Activated CD4-positive, CD25-positive, alpha-beta regulatory T cell treated with anti-CD3 and anti-CD28 coated beads, Interleukin-2, amount 50 U/mL, for 16 hours (primary cell): ENCODE results near the gene GPATCH8.
A peak's percentile ranks its signal among the peaks of the same experiment; 100 is the strongest.
"Not testable (repeated sequence)": the region's sequence is repeated elsewhere in the genome, so short reads cannot be mapped to it uniquely, and the experiment has no call there.

Source experiments
- DNase-seq: peaks from one replicate; pipeline ENCODE4 v3.0.0-alpha.2; 2020; ENCODE audit warnings: low read depth, low spot score

GPATCH8 gene

DNA sequence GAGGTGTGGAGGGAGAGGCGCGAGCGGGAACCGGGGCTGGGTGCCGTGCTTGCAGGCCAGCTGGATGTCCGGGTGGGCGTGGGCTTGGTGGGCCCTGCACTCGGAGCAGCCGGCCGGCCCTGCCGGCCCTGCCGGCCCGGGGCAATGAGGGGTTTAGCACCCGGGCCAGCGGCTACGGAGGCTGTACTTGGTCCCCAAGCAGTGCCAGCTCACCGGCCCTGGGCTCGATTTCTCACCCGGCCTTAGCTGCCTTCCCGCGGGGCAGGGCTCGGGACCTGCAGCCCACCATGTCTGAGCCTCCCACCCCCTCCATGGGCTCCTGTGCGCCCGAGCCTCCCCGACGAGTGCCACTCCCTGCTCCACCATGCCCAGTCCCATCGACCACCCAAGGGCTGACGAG, 24.7 kb upstream of the GPATCH8 start:
- DNase-seq, result no peak

DNA sequence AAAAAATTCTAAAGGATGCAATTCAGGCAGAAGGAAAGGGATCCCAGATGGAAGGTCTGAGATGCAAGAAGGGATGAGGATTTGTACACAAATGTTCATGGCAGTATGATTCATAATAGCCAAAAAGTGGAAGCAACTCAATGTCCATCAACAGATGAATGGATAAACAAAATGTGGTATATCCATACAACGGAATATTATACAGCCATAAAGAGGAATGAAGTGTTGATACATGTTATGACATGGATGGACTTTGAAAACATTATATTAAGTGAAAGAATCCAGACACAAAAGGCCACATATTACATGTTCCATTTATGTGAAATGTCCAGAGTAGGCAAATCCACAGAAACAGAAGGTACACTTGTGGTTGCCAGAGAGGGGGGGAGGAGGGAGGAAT, 23.9 kb upstream of the GPATCH8 start:
- DNase-seq, result no peak

DNA sequence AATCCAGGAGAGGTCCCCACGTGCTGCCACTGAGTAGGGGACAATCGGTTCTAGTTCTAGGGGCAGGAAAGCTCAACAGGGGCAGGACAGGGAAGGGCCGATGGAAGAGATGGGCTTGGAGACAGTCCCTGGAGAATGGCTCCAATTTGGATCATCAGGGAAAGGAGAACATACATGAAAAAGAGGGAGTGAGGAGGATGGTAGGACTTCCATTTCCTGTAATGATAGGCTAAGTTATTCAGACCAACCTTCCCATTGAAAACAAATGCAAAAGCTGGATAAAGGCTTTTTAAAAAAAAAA, 20.4 kb upstream of the GPATCH8 start:
- no peak for DNase-seq

DNA sequence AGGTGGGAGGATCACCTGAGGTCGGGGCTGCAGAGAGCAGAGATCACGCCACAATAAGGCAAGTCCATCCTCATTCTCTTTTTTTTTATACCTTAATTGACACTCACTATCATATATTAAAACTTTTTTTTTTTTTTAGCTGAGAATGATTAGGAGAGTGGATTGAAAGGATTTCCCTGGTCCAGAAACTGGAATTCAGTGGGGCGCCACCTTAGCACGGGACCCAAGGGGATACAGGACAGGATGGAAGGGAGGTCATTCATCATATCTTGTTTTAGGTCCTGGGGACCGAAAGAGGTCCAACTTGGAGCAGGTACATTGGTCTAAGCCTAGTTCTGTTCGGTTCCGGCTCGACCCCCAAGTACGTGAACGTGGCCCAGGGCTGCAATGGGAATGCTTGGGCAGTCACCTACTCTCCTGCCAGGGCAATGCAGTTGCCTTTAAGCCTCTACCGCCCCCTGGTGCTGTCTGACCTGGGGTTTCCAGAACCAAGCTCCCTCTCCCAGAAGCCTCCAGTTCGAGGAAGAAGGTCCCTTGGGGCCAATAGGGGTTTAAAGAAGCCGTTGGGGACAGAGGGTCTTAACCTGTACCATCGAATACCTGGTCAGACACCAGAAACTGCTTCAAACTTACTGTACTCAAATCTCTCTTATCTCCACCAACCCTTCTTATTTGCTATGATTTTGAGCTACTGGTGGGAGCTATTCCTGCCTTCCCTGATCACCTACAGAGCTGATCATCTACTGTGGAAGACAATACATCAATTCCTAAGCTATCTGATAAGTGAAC, 19.9 kb upstream of the GPATCH8 start:
- no peak for DNase-seq

DNA sequence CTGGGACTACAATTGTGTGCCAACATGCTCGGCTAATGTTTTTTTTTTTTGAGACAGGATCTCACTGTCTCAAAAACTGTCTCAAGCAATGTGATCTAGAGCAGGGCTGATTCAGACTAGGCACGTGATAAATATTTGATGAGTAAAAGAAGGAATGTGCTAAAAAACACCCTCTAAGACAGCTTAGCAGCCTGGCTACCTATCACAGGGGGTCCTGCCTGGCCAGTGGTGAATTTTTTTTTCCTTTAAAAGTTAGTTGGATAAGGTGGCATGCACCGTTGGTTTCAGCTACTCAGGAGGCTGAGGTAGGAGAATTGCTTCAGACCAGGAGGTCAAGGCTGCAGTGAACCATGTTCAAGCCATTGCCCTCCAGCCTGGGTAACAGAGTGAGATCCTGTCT, 14.8 kb upstream of the GPATCH8 start:
- DNase-seq, result no peak

DNA sequence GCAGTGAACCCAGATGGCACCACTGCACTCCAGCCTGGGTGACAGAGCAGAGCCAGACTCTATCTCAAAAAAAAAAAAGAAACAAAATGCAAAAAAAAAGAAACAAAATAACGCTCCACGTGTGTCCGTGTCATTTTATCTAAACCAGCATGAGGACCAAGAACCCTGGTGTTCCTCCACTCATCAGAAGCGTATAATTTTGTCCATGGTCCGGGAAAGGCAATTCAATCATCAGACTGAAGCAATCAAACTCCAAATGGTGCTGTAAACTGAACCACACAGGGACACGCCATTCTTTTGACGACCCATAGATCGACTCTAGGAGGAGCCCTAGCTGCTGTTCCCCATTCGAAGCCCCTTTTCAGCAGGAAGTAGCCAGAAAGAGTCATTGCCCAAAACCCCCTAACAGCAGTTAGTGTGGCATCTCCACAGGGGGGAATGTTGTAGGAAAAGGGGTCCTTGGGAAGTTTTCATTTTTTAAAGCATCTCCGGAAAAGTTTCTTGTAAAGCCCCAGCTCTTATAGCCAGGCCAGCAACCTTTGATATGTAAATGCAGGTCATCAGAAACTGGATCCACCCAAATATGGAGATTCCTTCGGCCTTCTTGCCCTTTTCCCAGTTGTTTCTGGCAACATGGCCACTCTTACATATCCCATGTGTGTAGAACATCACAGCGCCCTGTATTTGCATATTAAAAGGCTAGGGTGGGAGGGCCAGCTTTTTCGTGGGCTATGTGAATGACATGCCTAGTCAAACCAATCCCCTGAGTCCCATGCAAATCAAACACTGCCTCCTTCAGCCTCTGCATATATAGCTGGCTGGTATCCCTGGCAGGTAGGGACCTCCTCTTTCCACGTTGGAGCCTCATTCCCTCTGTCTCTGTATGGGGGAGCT, 8.3 kb upstream of the GPATCH8 start:
- not testable (repeated sequence) for DNase-seq

DNA sequence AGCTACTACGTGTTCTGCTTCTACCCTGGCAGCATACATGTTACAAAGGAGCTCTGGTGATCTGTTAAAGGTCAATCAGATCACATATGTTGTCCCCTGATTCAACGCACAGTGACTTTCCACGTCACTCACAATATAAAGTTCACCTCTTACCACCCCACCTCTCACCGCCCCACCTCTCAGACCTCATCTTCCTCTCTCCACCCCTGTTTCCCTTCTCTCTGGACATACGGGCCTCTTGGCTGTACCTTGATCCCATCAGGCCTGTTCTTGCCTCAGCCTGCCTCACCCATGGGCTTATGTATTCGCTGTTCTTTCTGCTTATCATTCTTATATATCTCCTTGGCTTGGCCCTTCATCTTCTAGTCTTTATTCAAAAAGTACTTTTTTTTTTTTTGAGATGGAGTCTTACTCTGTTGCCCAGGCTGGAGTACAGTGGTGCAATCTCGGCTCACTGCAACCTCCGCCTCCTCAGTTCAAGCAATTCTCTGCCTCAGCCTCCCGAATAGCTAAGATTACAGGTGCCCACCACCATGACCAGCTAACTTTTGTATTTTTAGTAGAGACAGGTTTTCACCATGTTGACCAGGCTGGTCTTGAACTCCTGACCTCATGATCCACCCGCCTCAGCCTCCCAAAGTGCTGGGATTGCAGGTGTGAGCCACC, 3.9 kb upstream of the GPATCH8 start:
- not testable (repeated sequence) for DNase-seq

DNA sequence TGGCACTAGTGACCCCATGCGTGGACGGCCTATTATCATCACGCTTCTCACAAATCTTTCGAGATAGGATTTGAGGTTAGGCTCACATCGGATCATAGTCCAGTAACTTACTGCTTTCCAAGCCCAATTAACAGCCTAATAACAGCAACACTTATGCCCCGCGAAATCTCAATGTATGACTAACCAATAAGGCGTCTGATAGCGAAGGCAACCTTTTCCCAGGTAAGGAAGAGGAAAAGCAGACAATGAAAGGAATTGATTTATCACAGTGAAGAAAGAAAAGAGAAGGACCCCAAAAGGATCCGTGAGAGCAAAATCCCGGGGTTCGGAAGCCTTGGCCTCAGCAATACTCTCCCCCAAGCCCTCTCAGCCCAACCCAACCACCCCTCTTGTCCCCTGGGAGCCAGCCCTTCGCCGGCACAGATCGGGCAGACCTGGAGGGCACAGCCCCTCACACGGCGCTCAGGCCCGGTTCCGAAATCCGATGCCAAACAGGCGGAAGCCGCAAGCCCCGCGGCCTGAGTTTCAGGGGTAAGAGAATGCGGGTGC, 534 bp downstream of the GPATCH8 start:
- peak; percentile 3 for DNase-seq

DNA sequence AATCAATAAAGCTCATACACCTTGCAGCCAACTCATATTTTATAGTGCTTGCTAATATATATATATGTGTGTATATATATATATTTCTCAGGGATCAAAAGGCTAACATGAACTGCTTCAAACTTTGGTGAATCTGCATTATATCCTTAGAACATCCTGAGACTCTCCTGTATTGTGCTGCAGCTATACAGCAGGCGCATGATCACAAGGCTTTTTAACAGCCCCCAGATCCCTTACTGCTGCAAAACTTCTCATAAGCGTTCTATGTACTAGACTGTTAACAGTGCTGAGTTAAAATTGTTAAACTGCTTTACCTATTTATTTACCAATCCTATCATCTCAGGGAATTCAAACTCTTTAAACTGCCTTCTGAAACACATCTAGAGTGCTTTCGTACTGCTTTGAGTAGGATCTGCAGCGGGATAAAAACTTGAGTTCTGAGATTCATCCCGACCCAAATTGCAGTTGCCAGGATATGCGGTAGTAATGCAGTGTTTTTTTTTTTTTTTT, 1.3 kb downstream of the GPATCH8 start:
- no peak for DNase-seq

DNA sequence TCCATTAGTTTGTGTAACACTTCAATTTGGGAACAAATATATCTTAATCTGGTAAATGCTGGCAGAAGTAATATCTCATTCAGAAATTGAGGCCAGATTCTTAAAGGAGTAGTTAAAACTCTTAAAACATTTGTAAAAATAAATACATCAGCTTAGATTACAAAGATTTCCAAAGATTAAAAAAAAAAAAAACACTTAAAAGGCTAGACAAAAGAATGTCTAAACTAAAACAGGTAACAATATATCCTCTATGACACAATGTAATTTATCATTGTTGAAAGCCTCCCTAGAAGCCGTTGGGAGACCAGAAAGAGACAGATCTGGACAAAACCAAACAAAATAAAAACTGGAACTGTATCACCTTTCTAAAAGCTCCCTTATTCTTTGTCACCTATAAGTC, 3.5 kb downstream of the GPATCH8 start:
- DNase-seq, result no peak

DNA sequence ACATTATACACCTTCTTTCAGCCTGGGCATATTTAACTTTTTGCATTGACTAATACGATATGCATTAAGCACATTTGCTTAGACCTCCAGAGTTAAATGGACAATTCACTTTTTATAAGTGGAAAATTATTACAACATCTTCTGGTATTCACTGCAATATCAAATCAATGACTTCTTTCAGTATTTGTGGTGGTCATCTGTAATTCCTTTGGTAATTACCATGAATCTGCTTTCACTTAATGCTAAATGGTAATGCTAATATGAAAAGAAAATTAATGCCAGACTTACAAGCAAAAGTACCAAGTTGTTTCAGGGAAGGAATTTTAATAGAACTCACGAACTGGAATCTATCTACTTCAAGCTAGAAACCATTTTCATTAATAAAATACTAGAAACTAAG, 6.4 kb downstream of the GPATCH8 start:
- no peak for DNase-seq

DNA sequence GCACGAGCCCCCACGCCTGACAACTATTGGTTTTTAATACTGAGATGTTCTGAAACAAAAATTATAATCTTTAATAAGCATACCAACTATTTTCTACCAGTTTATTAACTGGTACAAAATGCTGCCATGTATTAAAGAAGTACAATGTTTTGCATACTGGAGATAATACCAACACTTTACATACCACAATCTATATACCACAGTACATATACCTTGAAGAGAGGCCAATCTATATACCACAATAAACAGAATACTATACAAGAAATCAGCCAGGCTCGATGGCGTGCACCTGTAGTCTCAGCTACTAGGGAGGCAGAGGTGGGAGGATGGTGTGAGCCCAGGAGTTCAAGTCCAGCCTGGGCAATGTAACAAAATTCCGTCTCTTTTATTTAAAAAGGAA, 9.9 kb downstream of the GPATCH8 start:
- DNase-seq, result no peak

DNA sequence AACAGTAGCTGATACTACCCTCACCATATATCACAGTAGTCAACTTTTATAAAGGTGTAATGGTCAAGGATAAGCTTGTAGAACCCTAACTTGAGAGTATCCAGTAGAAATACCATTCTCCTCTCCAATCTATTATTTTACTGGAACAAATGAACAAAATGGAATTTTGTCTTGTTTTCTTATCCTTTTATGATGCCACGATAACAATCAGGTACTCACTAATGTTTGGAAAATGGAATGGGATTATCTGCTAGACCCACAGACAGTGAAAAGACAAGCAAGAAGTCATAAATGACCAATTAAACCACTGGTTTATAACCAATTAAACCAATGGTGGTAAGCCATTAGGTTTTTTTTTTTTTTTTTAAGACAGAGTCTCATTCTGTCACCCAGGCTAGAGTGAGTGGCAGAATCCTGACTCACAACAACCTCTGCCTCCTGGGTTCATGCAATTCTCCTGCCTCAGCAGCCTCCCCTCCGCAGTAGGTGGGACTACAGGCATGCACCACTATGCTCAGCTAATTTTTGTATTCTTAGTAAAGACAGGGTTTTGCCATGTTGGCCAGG, 10.4 kb downstream of the GPATCH8 start:
- DNase-seq, result no peak

DNA sequence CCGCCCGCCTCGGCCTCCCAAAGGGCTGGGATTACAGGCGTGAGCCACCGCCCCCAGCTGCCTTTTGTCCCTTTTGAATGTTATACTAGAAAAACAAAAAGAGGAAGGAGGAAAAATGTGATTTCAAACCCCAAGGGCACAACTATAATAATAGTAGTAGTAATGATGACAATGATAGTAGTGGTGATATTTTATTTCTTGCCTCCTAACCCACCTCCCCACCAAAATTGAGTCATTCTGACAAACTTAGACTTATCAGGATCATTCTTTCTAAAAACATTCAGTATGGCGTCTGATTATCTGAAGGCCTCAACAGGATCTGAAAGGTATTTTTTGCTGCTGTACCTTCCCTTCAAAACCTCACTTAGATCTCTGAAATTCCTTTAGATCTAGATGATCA, 13.6 kb downstream of the GPATCH8 start:
- DNase-seq, result no peak

DNA sequence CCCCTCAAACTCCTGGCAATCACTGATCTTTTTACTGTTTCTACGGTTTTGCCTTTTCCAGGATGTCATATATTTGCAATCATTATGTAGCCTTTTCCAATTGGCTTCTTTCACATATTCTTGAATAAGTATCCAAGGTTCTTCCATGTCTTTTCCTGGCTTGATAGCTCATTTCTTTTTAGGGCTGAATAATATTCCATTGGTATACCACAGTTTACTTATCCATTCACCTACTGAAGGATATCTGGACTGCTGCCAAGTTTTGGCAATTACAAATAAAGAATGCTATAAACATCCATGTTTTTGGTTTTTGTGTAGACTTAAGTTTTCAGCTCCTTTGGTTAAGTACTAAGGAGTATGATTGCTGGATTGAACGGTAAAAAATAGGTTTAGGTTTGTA, 16.0 kb downstream of the GPATCH8 start:
- DNase-seq, result no peak

DNA sequence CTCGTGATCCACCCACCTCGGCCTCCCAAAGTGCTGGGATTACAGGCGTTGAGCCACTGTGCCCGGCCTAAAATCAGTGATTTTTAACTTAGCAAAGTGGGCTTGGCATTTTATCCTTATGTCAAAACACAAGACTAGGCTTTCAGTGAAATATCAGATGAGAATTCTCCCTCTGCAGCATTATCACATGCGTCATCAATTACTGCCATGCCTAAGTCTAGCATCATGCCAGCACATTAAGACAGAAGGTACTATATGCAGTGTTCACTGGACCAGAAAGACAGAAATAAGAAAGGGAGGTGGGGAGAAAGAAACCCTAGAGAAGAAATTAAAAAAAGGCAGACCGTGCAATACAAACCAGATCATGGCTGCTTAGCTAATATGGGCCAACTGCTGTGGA, 29.8 kb downstream of the GPATCH8 start:
- no peak for DNase-seq

DNA sequence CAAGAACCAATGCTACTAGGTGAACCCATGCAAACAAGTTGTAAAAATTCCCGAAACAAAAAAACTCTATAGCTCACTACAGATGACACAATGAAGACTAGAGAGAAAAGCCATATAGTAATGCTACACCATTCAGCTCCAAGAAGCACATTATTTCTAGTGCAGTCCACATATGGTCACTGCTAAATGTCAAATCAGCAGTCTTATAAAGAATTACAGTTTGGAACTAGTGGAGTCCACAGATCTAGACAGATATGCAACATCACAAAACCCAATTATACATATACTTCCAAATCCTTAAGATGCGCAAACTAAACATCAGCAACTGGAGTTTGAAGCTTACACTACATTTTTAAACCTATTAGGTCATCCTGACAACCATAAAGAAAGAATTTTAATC, 33.5 kb downstream of the GPATCH8 start:
- no peak for DNase-seq

DNA sequence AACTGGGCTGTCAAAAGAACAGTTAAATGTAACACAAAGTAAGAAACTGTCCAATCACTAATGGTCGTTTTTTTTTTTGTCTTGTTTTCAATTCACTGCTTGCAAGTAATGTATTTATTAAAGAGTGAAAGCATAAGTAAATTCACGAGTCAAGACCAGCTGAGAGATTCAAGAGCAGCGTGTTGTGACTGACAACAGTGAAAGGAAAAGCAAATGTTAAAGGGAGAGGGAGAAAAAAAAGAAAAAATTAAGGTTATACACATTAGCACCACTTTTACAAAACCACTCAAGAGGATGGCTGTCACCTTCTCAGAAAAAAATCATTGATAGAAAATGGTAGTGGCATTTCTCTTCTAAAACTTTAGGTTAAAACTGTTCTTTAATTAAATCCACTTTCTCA, 36.1 kb downstream of the GPATCH8 start:
- DNase-seq, result no peak

DNA sequence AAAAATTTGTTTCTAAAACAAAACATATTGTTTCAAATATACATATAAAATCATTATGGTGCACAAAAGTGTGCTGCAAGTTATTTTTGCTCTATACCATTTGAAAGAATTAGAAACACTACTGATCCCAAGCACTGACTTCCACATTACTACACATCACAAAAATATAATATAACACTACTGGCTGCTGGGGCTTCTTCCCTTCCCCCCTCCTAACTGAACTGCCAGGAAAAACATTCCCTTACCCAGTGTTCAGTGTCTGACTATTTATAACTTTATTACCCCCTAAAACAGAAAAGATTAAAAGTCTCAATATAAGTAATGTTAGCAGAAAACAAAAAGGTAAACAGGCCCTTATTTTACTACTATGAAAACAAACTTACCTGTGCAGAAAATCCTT, 36.9 kb downstream of the GPATCH8 start:
- no peak for DNase-seq

DNA sequence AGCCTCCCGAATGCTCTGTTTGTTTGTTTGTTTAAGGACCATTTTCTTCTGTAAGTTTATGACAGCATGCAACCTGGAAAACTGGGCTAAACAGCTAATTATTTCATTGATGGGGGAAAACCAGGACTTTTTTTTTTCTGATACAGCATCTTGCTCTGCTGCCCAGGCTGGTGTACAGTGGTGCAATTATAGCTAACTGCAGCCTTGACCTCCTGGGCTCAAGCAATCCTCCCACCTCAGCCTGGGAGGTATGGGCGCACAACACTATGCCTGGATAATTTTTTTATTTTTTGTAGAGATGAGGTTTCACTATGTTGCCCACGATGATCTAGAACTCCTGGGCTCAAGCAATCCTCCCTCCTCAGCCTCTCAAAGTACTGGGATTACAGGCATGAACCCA, 37.3 kb downstream of the GPATCH8 start:
- DNase-seq, result no peak

DNA sequence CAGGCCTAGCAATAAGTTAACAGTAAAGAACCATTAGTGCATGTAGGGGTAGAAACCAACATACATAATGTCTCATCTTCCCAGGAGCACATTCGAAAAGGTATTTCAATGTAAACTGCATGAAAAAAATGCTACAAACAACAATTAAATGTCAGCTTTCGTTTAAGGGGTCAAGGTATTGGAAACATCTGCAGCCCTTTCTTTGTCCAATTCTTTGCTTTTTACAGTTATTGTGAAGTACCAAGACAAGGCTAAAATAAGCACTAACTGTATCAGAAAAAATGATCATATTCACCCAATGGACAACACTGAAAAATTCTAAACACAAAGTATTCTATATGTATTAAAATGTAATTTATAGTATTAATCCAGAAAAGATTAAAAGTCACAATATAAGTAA, 37.9 kb downstream of the GPATCH8 start:
- no peak for DNase-seq

DNA sequence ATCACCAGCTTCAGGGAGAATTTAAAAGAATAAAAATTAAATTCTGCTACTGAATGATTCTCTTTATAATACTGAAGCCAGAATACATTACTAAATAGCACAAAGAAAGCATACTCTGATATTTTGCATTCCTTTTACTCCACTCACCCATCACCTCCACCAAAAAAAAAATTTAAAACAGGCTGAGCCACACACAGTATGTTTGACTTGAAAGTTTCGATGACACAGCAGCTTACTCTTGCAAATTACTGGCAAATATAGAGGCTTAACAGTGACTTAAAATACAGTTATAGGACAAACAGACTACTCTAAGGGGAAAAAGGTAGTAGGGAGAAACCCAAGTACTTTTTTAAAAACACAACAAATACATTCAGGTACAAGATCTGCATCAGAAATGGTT, 39.2 kb downstream of the GPATCH8 start:
- no peak for DNase-seq
